Parathyroid adenoma (tissue), 2 donors: ENCODE measurements around the gene CNTNAP2.

Experiments
- H2AFZ ChIP-seq: fragments of 300-600 bp; sonication (generic); one replicate; pipeline ENCODE4 v1.7.0; 2017; ENCODE audit warnings: antibody characterized with exemption, mild to moderate bottlenecking
- H3K27ac ChIP-seq: fragments of 300-600 bp; sonication (generic); one replicate; pipeline ENCODE4 v1.7.0; 2017
- H3K27me3 ChIP-seq: fragments of 300-600 bp; sonication (generic); one replicate; pipeline ENCODE4 v1.7.0; 2017; ENCODE audit warnings: low read length; ENCODE audit not compliant: control insufficient read depth, insufficient read depth
- H3K36me3 ChIP-seq: fragments of 300-600 bp; sonication (generic); one replicate; pipeline ENCODE4 v1.7.0; 2017; ENCODE audit warnings: low read length; ENCODE audit not compliant: control insufficient read depth, insufficient read depth
- H3K4me1 ChIP-seq: fragments of 300-600 bp; sonication (generic); one replicate; pipeline ENCODE4 v1.7.0; 2017; ENCODE audit warnings: control low read depth
- H3K4me2 ChIP-seq: fragments of 300-600 bp; sonication (generic); one replicate; pipeline ENCODE4 v1.7.0; 2017; ENCODE audit warnings: low read length
- H3K4me3 ChIP-seq: fragments of 300-600 bp; sonication (generic); one replicate; pipeline ENCODE4 v1.7.0; 2017; ENCODE audit warnings: low read depth, low read length
- H3K79me2 ChIP-seq: fragments of 300-600 bp; sonication (generic); one replicate; pipeline ENCODE4 v1.7.0; 2017; ENCODE audit warnings: control low read depth
- H3K9ac ChIP-seq: fragments of 300-600 bp; sonication (generic); one replicate; pipeline ENCODE4 v1.7.0; 2017; ENCODE audit warnings: mild to moderate bottlenecking
- H3K9me3 ChIP-seq: fragments of 300-600 bp; sonication (generic); one replicate; pipeline ENCODE4 v1.7.0; 2017; ENCODE audit warnings: low read length; ENCODE audit not compliant: control insufficient read depth
- CTCF ChIP-seq: fragments of 300-600 bp; sonication (generic); IDR thresholded peaks from one replicate; pipeline ENCODE4 v1.7.0; 2017; ENCODE audit warnings: antibody characterized with exemption, mild to moderate bottlenecking
- donor health status: primary hyperparathyroidism.

Gene CNTNAP2

DNA sequence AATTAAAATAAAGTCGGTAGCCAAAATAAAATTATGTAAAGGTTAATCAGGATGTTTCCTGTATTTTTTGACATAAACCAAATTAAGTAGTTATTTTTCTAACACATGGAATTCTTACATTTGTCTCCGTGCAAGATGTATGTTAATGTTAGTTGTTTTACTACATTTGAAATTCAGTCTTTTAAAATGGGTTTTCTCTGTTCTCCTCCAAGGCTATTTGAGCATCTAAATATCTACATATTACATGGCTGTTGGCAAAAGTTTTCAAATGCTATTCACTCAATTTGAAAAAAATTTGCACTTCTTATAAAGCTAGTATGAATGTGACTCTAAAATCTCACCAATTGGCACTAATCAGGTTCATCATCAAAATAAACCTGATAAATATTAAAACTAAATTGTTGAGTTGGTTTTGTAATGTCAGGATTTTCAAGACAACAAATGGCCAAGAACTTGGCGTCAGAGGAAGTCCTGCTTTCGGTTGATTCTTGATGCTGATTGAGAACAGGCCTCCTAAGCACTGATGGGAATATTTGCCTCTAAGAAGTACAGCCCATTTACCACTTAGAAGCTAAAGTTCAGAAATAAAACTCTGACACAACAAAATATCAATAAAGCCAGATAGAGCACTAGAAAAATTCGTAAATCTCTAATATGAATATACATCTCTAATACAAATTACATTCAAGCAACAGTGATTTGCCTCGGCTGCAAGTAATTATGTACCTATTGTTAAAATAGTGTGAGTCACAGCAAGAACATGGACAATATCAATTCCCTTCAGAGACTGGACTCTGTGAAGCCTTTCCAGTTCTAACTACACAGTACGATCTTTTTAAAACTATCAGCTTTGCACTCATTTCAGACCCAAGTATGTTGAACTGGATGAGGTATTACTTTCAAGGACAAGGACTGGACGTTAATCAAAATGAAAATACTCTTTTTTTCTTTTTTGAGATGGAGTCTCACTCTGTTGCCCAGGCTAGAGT is 1740.8 kb downstream of the CNTNAP2 start:
- no peak overlapping the region for H3K4me3 ChIP-seq
- no peak for TF ChIP-seq CTCF
- no peak overlapping the region for H3K9ac ChIP-seq
- no peak overlapping the region for H3K4me2 ChIP-seq
- no peaks in the 10 kb centered on the region for H3K36me3 ChIP-seq
- no peaks in the 10 kb centered on the region for H3K79me2 ChIP-seq
- H3K9me3 ChIP-seq = no peaks in the 10 kb centered on the region
- no peaks in the 10 kb centered on the region for H3K4me1 ChIP-seq
- H3K27me3 ChIP-seq = no peaks in the 10 kb centered on the region
- no peak overlapping the region for H3K27ac ChIP-seq
- no peak overlapping the region for H2AFZ ChIP-seq

- H3K4me1 ChIP-seq = no peaks in the 10 kb centered on the region
- H2AFZ ChIP-seq = no peak overlapping the region
- no peaks in the 10 kb centered on the region for H3K79me2 ChIP-seq
- TF ChIP-seq CTCF = no peak
- no peaks in the 10 kb centered on the region for H3K36me3 ChIP-seq
- H3K27me3 ChIP-seq = no peaks in the 10 kb centered on the region
- H3K4me2 ChIP-seq = no peak overlapping the region
- no peak overlapping the region for H3K9ac ChIP-seq
- H3K27ac ChIP-seq = no peak overlapping the region
- no peaks in the 10 kb centered on the region for H3K9me3 ChIP-seq
- no peak overlapping the region for H3K4me3 ChIP-seq
These were observed 1741.8 kb downstream of the CNTNAP2 start for GRCh38 chr7:147858421-147858820.

DNA sequence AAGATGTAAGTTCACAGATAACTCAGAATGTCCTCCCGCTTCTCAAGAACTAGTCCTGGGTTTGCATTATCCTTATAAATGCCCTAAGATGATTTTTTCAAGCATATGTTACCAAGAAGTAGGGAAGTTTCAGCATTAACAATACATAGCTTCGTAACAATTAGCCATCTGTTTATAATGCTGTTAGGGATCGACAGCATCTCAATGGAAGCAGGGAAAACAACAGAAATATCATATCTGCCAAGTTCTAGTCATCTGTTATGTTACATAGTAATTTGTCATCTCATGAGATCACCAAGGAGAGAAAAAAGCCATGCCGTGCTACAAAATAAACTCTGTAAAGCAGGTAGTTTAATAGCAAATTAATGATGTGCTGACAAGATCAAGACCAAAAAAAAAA is 1742.4 kb downstream of the CNTNAP2 start:
- no peak for TF ChIP-seq CTCF
- Histone ChIP-seq H3K9me3 (no peaks in the 10 kb centered on the region), H3K27ac (no peak overlapping the region), H3K4me3 (no peak overlapping the region), H3K4me1 (no peaks in the 10 kb centered on the region), H3K27me3 (no peaks in the 10 kb centered on the region), H3K79me2 (no peaks in the 10 kb centered on the region), H3K36me3 (no peaks in the 10 kb centered on the region), H3K9ac (no peak overlapping the region), H3K4me2 (no peak overlapping the region), H2AFZ (no peak overlapping the region)

- no peaks in the 10 kb centered on the region for H3K4me1 ChIP-seq
- H3K27me3 ChIP-seq = no peaks in the 10 kb centered on the region
- no peak for TF ChIP-seq CTCF
- no peak overlapping the region for H2AFZ ChIP-seq
- no peak overlapping the region for H3K27ac ChIP-seq
- no peaks in the 10 kb centered on the region for H3K9me3 ChIP-seq
- H3K9ac ChIP-seq = no peak overlapping the region
- H3K4me3 ChIP-seq = no peak overlapping the region
- H3K4me2 ChIP-seq = no peak overlapping the region
- no peaks in the 10 kb centered on the region for H3K79me2 ChIP-seq
- no peaks in the 10 kb centered on the region for H3K36me3 ChIP-seq
These were observed 1742.9 kb downstream of the CNTNAP2 start for GRCh38 chr7:147859486-147859885.
